Neural cell (in vitro differentiated cells): ENCODE measurements around the gene SH3RF2.

Experiments used
- EP300 ChIP-seq: fragments of 450-650 bp; conservative IDR thresholded peaks from 2 replicates; pipeline ENCODE4 v1.6.1; 2014; ENCODE audit warnings: antibody characterized with exemption, mild to moderate bottlenecking, moderate library complexity; ENCODE audit not compliant: poor library complexity, severe bottlenecking
- EZH2 ChIP-seq: fragments of 200-600, 300-800 bp; shearing (Covaris generic), sonication (generic); IDR thresholded peaks from 2 replicates; pipeline ENCODE4 v1.6.1; 2014; ENCODE audit warnings: antibody characterized with exemption, low read length, borderline replicate concordance, mild to moderate bottlenecking; ENCODE audit not compliant: insufficient read depth, poor library complexity, severe bottlenecking
- MXI1 ChIP-seq: fragments of 450-650 bp; conservative IDR thresholded peaks from 2 replicates; pipeline ENCODE4 v1.6.1; 2014; ENCODE audit warnings: antibody characterized with exemption, mild to moderate bottlenecking; ENCODE audit not compliant: poor library complexity, severe bottlenecking
- POLR2AphosphoS5 ChIP-seq: IDR thresholded peaks from 2 replicates; pipeline ENCODE4 v1.6.1; 2012
- RAD21 ChIP-seq: fragments of 450-650 bp; conservative IDR thresholded peaks from 2 replicates; pipeline ENCODE4 v1.6.1; 2014; ENCODE audit warnings: antibody characterized with exemption, mild to moderate bottlenecking, moderate library complexity
- TAF1 ChIP-seq: IDR thresholded peaks from 2 replicates; pipeline ENCODE4 v1.6.1; 2012; ENCODE audit warnings: low read depth
- TF ChIP-seq, protein P1 (sequence below): fragments of 450-650 bp; IDR thresholded peaks from 2 replicates; pipeline ENCODE4 v1.5.1; 2014; ENCODE audit warnings: antibody characterized with exemption, mild to moderate bottlenecking, moderate library complexity; ENCODE audit not compliant: poor library complexity, severe bottlenecking

DNA sequence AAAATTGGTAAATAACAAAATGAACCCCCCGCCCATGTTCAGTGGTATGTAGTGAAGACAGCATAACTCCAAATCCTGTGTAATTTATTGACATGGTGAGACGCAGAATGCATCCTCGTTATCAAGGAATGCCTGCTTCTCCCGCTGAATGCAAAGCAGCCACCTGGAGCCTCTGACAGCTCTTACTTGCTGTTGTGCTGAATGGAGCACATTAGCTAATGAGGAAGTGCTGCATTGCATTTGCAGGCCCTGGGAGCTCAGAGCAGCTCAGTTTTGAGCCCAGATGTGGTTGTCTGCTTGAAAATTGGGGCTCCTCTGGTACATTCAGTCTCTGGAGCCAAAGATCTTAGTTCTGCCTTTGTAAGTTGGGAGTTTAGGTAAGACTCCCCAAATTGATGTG, 140.1 kb downstream of the SH3RF2 start:
- TF ChIP-seq EZH2: no peak
- TF ChIP-seq TAF1: no peak
- TF ChIP-seq, protein P1, sequence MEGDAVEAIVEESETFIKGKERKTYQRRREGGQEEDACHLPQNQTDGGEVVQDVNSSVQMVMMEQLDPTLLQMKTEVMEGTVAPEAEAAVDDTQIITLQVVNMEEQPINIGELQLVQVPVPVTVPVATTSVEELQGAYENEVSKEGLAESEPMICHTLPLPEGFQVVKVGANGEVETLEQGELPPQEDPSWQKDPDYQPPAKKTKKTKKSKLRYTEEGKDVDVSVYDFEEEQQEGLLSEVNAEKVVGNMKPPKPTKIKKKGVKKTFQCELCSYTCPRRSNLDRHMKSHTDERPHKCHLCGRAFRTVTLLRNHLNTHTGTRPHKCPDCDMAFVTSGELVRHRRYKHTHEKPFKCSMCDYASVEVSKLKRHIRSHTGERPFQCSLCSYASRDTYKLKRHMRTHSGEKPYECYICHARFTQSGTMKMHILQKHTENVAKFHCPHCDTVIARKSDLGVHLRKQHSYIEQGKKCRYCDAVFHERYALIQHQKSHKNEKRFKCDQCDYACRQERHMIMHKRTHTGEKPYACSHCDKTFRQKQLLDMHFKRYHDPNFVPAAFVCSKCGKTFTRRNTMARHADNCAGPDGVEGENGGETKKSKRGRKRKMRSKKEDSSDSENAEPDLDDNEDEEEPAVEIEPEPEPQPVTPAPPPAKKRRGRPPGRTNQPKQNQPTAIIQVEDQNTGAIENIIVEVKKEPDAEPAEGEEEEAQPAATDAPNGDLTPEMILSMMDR: no peak
- no peak for TF ChIP-seq MXI1
- TF ChIP-seq EP300: no peak
- TF ChIP-seq RAD21: no peak
- TF ChIP-seq POLR2AphosphoS5: peak; percentile 23
